ENCODE measurements around the gene HAUS1.
"Not testable (repeated sequence)": the region's sequence is repeated elsewhere in the genome, so short reads cannot be mapped to it uniquely, and the experiment has no call there.

Gene HAUS1

DNA sequence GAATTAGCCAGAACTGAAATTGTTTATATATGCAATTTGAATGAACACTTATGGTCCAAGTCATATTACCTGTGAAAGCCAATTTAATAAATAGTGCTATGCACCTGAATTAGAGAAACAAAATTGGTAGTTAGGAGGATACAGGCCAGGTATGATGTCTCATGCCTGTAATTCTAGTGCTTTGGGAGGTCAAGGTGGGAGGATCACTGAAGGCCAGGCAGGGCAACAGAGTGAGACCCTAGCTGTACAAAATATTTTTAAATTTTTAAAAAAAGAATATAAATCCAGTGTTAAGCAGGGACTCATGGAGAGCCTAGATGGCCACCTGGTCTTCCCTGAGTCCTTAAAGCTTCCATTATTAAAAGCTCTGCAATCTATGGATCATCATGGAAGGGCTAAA, 24.8 kb upstream of the HAUS1 start:
- TF ChIP-seq, protein P1, sequence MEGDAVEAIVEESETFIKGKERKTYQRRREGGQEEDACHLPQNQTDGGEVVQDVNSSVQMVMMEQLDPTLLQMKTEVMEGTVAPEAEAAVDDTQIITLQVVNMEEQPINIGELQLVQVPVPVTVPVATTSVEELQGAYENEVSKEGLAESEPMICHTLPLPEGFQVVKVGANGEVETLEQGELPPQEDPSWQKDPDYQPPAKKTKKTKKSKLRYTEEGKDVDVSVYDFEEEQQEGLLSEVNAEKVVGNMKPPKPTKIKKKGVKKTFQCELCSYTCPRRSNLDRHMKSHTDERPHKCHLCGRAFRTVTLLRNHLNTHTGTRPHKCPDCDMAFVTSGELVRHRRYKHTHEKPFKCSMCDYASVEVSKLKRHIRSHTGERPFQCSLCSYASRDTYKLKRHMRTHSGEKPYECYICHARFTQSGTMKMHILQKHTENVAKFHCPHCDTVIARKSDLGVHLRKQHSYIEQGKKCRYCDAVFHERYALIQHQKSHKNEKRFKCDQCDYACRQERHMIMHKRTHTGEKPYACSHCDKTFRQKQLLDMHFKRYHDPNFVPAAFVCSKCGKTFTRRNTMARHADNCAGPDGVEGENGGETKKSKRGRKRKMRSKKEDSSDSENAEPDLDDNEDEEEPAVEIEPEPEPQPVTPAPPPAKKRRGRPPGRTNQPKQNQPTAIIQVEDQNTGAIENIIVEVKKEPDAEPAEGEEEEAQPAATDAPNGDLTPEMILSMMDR (conservative IDR thresholded peaks at IDR 0.05; ENCODE audit: low read depth), result no peak
- CTCF ChIA-PET, result no interaction called here
- DNase-seq (ENCODE audit: low spot score), result no peak
- POLR2A ChIA-PET (ENCODE audit: low non-redundant PET), result no interaction called here
- H3K27ac ChIP-seq, result no peak overlapping the region

DNA sequence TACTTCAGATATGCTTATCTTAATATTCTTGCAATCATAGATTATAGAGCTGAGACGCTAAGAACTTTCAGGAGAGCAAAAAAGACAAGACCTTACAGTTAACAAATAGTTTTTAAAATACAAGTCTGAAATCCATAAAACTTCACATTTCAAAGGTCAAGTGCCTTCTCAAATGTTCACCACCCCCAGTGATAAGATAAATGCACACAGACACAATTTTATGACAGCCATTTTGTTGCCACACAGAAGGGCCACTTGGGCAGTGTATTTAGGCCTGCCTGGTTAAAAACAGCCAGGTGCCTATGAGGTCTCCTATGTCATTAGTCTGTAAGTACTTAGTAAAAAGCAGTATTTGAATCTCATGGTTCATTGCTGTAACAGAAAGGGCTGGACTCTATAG, 24.0 kb upstream of the HAUS1 start:
- CTCF ChIA-PET, result no interaction called here
- POLR2A ChIA-PET (ENCODE audit: low non-redundant PET), result interaction anchor here (0.6 kb wide), 1 partner anchor 11 kb away, joined by 3 read pairs; no protein-coding TSS in a partner anchor
- no peak for DNase-seq (ENCODE audit: low spot score)
- no peak overlapping the region for H3K27ac ChIP-seq
- TF ChIP-seq, protein P1 (conservative IDR thresholded peaks at IDR 0.05; ENCODE audit: low read depth), result no peak

DNA sequence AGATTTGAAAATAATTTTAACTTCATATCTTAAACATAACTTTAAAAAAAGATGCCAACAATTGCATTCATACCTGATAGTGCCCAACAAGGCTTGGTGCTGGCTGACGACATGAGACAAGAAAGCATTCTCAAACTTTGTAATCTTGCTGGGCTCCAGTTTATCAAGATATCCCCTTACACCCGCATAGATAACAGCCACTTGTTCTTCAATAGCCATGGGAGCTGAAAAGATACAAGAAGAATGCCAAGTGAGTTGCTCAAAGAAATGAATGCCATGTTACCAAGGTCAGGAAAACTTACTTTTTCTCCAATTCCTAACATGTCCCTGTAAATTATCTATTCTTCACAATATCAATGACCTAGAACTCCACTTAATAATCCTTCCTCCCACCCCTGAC, 19.8 kb upstream of the HAUS1 start:
- TF ChIP-seq, protein P1 (conservative IDR thresholded peaks at IDR 0.05; ENCODE audit: low read depth), result no peak
- POLR2A ChIA-PET (ENCODE audit: low non-redundant PET), result no interaction called here

GRCh38 chr18:46088501-46088900, 15.7 kb upstream of the HAUS1 start:
- H3K27ac ChIP-seq; POLR2A ChIA-PET (ENCODE audit: low non-redundant PET); CTCF ChIA-PET; DNase-seq (ENCODE audit: low spot score): not testable (repeated sequence)

More for the DNA sequence above, 19.8 kb upstream of the HAUS1 start:
- CTCF ChIA-PET, result interaction anchor here (0.7 kb wide), 1 partner anchor 174 kb away, joined by 5 read pairs; no protein-coding TSS in a partner anchor
- DNase-seq (ENCODE audit: low spot score), result no peak
- H3K27ac ChIP-seq, result no peak overlapping the region

DNA sequence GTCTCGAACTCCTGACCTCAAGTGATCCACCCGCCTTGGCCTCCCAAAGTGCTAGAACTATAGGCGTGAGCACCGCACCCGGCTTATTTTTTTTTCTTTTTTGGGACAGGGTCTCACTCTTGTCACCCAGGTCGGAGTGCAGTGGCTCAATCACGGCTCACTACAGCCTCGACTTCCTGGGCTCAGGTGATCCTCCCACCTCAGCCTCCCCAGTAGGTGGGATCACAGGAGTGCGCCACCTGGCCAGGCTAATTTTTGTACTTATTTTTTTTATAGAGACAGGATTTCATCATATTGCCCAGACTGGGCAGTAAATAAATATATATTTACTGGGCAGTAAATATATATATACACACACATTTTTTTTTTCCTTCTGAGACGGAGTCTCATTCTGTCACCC, 8.7 kb upstream of the HAUS1 start:
- peak overlapping the region; percentile 30; the same call in 1 of the 2 replicates for H3K27ac ChIP-seq
- no peak for DNase-seq (ENCODE audit: low spot score)
- TF ChIP-seq, protein P1 (conservative IDR thresholded peaks at IDR 0.05; ENCODE audit: low read depth), result no peak
- CTCF ChIA-PET, result no interaction called here
- POLR2A ChIA-PET (ENCODE audit: low non-redundant PET), result no interaction called here

GRCh38 chr18:46096651-46097300, 7.4 kb upstream of the HAUS1 start:
- DNase-seq (ENCODE audit: low spot score), result no peak
- TF ChIP-seq, protein P1 (conservative IDR thresholded peaks at IDR 0.05; ENCODE audit: low read depth), result no peak
- POLR2A ChIA-PET (ENCODE audit: low non-redundant PET), result interaction anchor here (0.7 kb wide), 1 partner anchor 175 kb away, joined by 12 read pairs; no protein-coding TSS in a partner anchor
- peak overlapping the region; percentile 30; the same call in 1 of the 2 replicates for H3K27ac ChIP-seq
- CTCF ChIA-PET, result no interaction called here

- no peak for DNase-seq (ENCODE audit: low spot score)
- peak overlapping the region; percentile 89 for H3K27ac ChIP-seq
- POLR2A ChIA-PET (ENCODE audit: low non-redundant PET), result interaction anchor here (0.7 kb wide), 1 partner anchor 175 kb away, joined by 12 read pairs; no protein-coding TSS in a partner anchor
- CTCF ChIA-PET, result interaction anchor here (0.8 kb wide), 1 partner anchor 31 kb away, joined by 3 read pairs; no protein-coding TSS in a partner anchor
- TF ChIP-seq, protein P1 (conservative IDR thresholded peaks at IDR 0.05; ENCODE audit: low read depth), result no peak
These were observed 6.8 kb upstream of the HAUS1 start for GRCh38 chr18:46097431-46097800.

All from RWPE1 (cell line).